Endothelial cell of umbilical vein (primary cell): ENCODE results near the gene MYH9. TPM values are rescaled to one million over a fixed set of nuclear protein-coding genes. Genes with fewer than 3 reads are reported as not detected.

ENCODE experiments used
- BruUV-seq: library from RNA; stranded (reverse); fragments of 400-500 nt; replicated peaks from 2 replicates; lab custom pipeline; 2021; lab: Mats Ljungman, UMichigan
- CTCF ChIA-PET: fragments of 300-600, 350-600 bp; sonication (Branson Sonifier 250); formaldehyde crosslinking; loops from one replicate; lab custom pipeline; 2021; ENCODE audit warnings: antibody characterized with exemption, inconsistent platforms; lab: Charles Lee
- POLR2A ChIA-PET: fragments of 300-600, 350-600 bp; sonication (Branson Sonifier 250); formaldehyde crosslinking; loops from one replicate; lab custom pipeline; 2021; ENCODE audit warnings: antibody characterized with exemption, inconsistent platforms; lab: Charles Lee
- DNase-seq: peaks from one replicate; pipeline ENCODE4 v3.0.0-alpha.2; 2011; ENCODE audit warnings: low read depth, low spot score
- FAIRE-seq: peaks from 2 replicates; lab custom pipeline; 2011; peaks lifted over from hg19 to GRCh38; lab: Jason Lieb, UNC
- H2AFZ ChIP-seq: 2 replicates; pipeline ENCODE4 v1.6.0; 2012; ENCODE audit warnings: low read depth, low read length, control low read depth, inconsistent platforms
- H3K27ac ChIP-seq: 2 replicates; pipeline ENCODE4 v1.5.1; 2011; ENCODE audit warnings: low read depth, mild to moderate bottlenecking, control low read depth, low read length, moderate library complexity; ENCODE audit not compliant: insufficient read depth
- H3K27me3 ChIP-seq, 2 experiments: 2 replicates each; pipeline versions ENCODE4 v1.6.0 to v1.6.1; 2011; ENCODE audit warnings: low read length in 2 of 2, mixed read lengths in 1 of 2; ENCODE audit not compliant: control insufficient read depth in 2 of 2, insufficient read depth in 2 of 2
- H3K36me3 ChIP-seq, 2 experiments: 2 replicates in 1 of 2; 3 replicates in 1 of 2; pipeline ENCODE4 v1.5.1; 2011; ENCODE audit warnings: low read length in 2 of 2, mild to moderate bottlenecking in 1 of 2, moderate library complexity in 1 of 2; ENCODE audit not compliant: control insufficient read depth in 2 of 2, insufficient read depth in 2 of 2; ENCODE audit errors: extremely low read depth in 1 of 2
- H3K4me1 ChIP-seq: 3 replicates; pipeline ENCODE4 v1.5.1; 2011; ENCODE audit warnings: mild to moderate bottlenecking, low read length; ENCODE audit not compliant: control insufficient read depth, insufficient read depth; ENCODE audit errors: extremely low read depth
- H3K4me2 ChIP-seq: 2 replicates; pipeline ENCODE4 v1.6.1; 2011; ENCODE audit warnings: low read length, control low read depth, mixed read lengths; ENCODE audit not compliant: insufficient read depth
- H3K4me3 ChIP-seq, 3 experiments: fragments of 200-600 bp in 1 of 3; sonication (generic), shearing (Covaris generic) in 1 of 3; replicated peaks in 1 of 3; 2 replicates each; pipeline ENCODE4 v1.5.1; 2011 to 2016; ENCODE audit warnings: control low read depth in 3 of 3, low read length in 3 of 3, mild to moderate bottlenecking in 2 of 3, inconsistent platforms in 1 of 3, low read depth in 1 of 3, moderate library complexity in 1 of 3; ENCODE audit not compliant: insufficient read depth in 1 of 3
- H3K79me2 ChIP-seq: 2 replicates; pipeline ENCODE4 v1.6.0; 2012; ENCODE audit warnings: low read length, inconsistent platforms; ENCODE audit not compliant: control insufficient read depth, insufficient read depth
- H3K9ac ChIP-seq: replicated peaks from 2 replicates; pipeline ENCODE3; 2011; ENCODE audit warnings: low read length, control low read depth; ENCODE audit not compliant: insufficient read depth; ENCODE audit errors: extremely low read depth
- H3K9me1 ChIP-seq: replicated peaks from 3 replicates; pipeline ENCODE4 v1.6.0; 2011; ENCODE audit warnings: mild to moderate bottlenecking, low read length; ENCODE audit not compliant: control insufficient read depth, insufficient read depth; ENCODE audit errors: extremely low read depth
- H3K9me3 ChIP-seq: replicated peaks from 2 replicates; pipeline ENCODE4 v1.5.1; 2012; ENCODE audit warnings: low read length, inconsistent platforms; ENCODE audit not compliant: control insufficient read depth, insufficient read depth
- H4K20me1 ChIP-seq: replicated peaks from 2 replicates; pipeline ENCODE3; 2011; ENCODE audit warnings: mild to moderate bottlenecking, low read length; ENCODE audit not compliant: control insufficient read depth, insufficient read depth; ENCODE audit errors: extremely low read depth
- EZH2 ChIP-seq: IDR thresholded peaks from 2 replicates; pipeline ENCODE4 v1.6.1; 2012; ENCODE audit warnings: borderline replicate concordance, low read depth, mild to moderate bottlenecking, moderate library complexity, low read length, inconsistent platforms; ENCODE audit not compliant: severe bottlenecking
- FOS ChIP-seq: IDR thresholded peaks from 2 replicates; pipeline ENCODE4 v1.6.1; 2011; ENCODE audit warnings: mild to moderate bottlenecking, low read length, moderate library complexity, borderline replicate concordance; ENCODE audit not compliant: insufficient read depth
- GATA2 ChIP-seq: IDR thresholded peaks from 2 replicates; pipeline ENCODE4 v1.7.0; 2011; ENCODE audit warnings: low read depth, mild to moderate bottlenecking, moderate library complexity, mixed read lengths, low read length; ENCODE audit not compliant: insufficient read length, insufficient read depth
- JUN ChIP-seq: IDR thresholded peaks from 2 replicates; pipeline ENCODE4 v1.6.1; 2011; ENCODE audit warnings: borderline replicate concordance, low read depth; ENCODE audit not compliant: insufficient read length, insufficient read depth
- MYC ChIP-seq: IDR thresholded peaks from one replicate; pipeline ENCODE4 v1.6.1; 2011; ENCODE audit warnings: mild to moderate bottlenecking, low read depth, low read length
- POLR2A ChIP-seq: IDR thresholded peaks from 2 replicates; pipeline ENCODE4 v1.6.1; 2012; ENCODE audit warnings: low read depth, mild to moderate bottlenecking, control low read depth, low read length
- POLR2AphosphoS5 ChIP-seq: IDR thresholded peaks from 2 replicates; pipeline ENCODE4 v1.6.1; 2012; ENCODE audit warnings: low read depth, mild to moderate bottlenecking, control low read depth, low read length, moderate library complexity; ENCODE audit not compliant: insufficient read depth
- dilution Hi-C: fragments of 300-500 bp; cut with MboI; formaldehyde crosslinking; loops from one replicate; pipeline ENCODE4 v1.15.0; 2019; ENCODE audit warnings: low sequenced_read_pairs; ENCODE audit not compliant: extremely low pct_ligation_motif_present
- intact Hi-C: fragments of 100-400 bp; cut with micrococcal nuclease; formaldehyde crosslinking; loops from one replicate; pipeline ENCODE4 v1.10.0; 2022
- polyA plus RNA-seq, 4 experiments: library from polyadenylated mRNA; depleted of rRNA in 3 of 4; stranded (reverse) in 3 of 4; unstranded in 1 of 4; fragments of >200 nt; gene quantifications; 2 replicates each; pipeline versions ENCODE4 v1.2.1 to v1.2.3, GENCODE V29; 2011 to 2012; ENCODE audit warnings: missing spikeins in 1 of 4
- total RNA-seq: library from RNA; stranded (reverse); gene quantifications from 2 replicates; pipeline ENCODE4 v1.2.3, GENCODE V29; 2021
- TF ChIP-seq, protein P1 (sequence below): IDR thresholded peaks from 2 replicates; pipeline ENCODE4 v1.6.1; 2011; ENCODE audit not compliant: insufficient read depth, insufficient read length
- TF ChIP-seq, protein P2 (sequence below), 2 donors: IDR thresholded peaks; 1 replicate in 1 of 2; 2 replicates in 1 of 2; pipeline ENCODE4 v1.5.1; 2011; ENCODE audit warnings: low read length in 2 of 2, mild to moderate bottlenecking in 2 of 2, moderate library complexity in 2 of 2, control low read depth in 1 of 2, inconsistent platforms in 1 of 2, low read depth in 1 of 2; ENCODE audit not compliant: insufficient read depth in 1 of 2; ENCODE audit errors: extremely low read depth in 1 of 2

MYH9 gene
- total and polyA plus RNA-seq, 2 donors (not counting 3 experiments of a cell fraction or from before 2014, with no cell fraction given), result 188 to 1,413 TPM

DNA sequence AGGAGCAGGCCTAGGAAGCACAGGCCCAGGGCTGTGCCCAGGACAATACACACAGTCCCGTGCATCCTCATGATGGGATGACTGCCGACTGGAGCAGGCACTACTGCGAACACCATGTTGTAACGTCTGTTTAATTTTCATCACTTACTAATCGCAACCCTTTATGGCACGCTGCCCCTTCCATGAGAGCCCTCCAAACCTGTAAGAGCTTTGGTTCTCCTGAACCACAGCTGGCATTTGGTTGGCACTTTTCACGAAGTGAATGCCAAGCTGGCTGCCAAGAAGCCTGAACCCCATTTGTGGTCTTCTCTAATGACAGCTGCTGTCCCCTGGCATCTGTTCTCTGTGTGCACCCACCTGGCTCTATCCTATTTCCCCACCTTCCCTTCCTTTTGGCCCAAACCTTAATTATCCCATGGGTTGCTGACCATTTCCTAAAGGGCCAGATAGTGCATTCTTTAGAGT lies 98.3 kb downstream of the MYH9 start:
- dilution Hi-C loops (no loop called here), intact Hi-C loops (no loop called here)
- FAIRE-seq (no peak), DNase-seq (no peak)
- Histone ChIP-seq H3K9ac (no peak overlapping the region), H3K4me1 (no peaks in the 10 kb centered on the region), H4K20me1 (no peaks in the 10 kb centered on the region), H3K9me3 (no peaks in the 10 kb centered on the region), H3K27ac (no peak overlapping the region), H2AFZ (no peak overlapping the region), H3K4me3 (no peak overlapping the region), H3K36me3 (peaks cover 71 to 81% of the 10 kb centered on the region in 2 experiments), H3K79me2 (peaks cover 18% of the 10 kb centered on the region), H3K4me2 (no peak overlapping the region), H3K27me3 (no peaks in the 10 kb centered on the region), H3K9me1 (no peaks in the 10 kb centered on the region)
- ChIA-PET CTCF (interaction anchor here (1.1 to 1.5 kb wide), 2 partner anchors 12 to 181 kb away, joined by 3 to 4 read pairs; no protein-coding TSS in a partner anchor), POLR2A (no interaction called here)
- TF ChIP-seq POLR2AphosphoS5 (no peak), MYC (no peak), POLR2A (no peak), JUN (no peak), GATA2 (no peak), EZH2 (no peak), FOS (no peak)
- TF ChIP-seq, protein P1, sequence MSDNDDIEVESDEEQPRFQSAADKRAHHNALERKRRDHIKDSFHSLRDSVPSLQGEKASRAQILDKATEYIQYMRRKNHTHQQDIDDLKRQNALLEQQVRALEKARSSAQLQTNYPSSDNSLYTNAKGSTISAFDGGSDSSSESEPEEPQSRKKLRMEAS, result no peak
- TF ChIP-seq, protein P2, sequence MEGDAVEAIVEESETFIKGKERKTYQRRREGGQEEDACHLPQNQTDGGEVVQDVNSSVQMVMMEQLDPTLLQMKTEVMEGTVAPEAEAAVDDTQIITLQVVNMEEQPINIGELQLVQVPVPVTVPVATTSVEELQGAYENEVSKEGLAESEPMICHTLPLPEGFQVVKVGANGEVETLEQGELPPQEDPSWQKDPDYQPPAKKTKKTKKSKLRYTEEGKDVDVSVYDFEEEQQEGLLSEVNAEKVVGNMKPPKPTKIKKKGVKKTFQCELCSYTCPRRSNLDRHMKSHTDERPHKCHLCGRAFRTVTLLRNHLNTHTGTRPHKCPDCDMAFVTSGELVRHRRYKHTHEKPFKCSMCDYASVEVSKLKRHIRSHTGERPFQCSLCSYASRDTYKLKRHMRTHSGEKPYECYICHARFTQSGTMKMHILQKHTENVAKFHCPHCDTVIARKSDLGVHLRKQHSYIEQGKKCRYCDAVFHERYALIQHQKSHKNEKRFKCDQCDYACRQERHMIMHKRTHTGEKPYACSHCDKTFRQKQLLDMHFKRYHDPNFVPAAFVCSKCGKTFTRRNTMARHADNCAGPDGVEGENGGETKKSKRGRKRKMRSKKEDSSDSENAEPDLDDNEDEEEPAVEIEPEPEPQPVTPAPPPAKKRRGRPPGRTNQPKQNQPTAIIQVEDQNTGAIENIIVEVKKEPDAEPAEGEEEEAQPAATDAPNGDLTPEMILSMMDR (IDR thresholded peaks at IDR 0.05; ENCODE audit: extremely low read depth in 1 of 2, insufficient read depth in 1 of 2, low read depth in 1 of 2, low read length in 2 of 2), result no peak
- no TSS peak for BruUV-seq
